NCI-H1436 (cell line): ENCODE results near the gene EML1.

Experiments used
- DNase-seq: peaks from one replicate; lab custom pipeline; 2025; lab: John Stamatoyannopoulos, UW

The EML1 gene

GRCh38 chr14:99968191-99968920 lies 175.1 kb downstream of the EML1 start:
- DNase-seq: no peak

- DNase-seq: no peak
These were observed 175.7 kb downstream of the EML1 start for GRCh38 chr14:99968941-99969340.

DNA sequence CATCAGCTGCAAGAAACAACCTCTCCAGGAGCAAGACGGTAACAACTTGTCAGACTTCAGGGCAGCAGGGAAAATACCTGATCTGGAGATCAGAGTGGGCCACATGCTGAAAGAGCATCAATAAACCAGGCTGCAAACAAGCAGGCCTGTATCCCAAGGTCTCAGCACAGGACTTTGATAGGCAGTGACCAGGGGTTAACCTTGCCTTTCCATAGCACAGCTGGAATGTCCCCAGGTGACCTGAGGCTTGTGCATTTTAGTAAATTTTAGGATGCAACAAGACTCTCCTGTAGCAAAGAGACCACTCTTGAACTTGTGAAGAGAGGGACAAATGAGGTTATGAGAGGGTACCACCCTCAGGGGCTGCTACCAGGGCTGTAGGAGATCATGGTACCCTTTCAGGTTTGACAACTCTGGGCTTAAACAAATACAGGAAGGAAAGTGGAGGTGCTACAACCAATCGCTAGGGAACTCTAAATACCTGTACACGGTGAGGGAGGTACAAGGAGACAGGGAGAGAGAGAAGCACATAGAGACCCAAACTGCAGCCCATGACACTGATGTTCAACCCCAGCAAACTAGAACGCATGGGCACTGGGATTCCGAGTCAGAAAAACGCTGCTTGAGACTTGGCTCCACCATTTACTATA lies 176.6 kb downstream of the EML1 start:
- DNase-seq: no peak

GRCh38 chr14:99971087-99971940 lies 178.1 kb downstream of the EML1 start:
- DNase-seq: peak; percentile 79

DNA sequence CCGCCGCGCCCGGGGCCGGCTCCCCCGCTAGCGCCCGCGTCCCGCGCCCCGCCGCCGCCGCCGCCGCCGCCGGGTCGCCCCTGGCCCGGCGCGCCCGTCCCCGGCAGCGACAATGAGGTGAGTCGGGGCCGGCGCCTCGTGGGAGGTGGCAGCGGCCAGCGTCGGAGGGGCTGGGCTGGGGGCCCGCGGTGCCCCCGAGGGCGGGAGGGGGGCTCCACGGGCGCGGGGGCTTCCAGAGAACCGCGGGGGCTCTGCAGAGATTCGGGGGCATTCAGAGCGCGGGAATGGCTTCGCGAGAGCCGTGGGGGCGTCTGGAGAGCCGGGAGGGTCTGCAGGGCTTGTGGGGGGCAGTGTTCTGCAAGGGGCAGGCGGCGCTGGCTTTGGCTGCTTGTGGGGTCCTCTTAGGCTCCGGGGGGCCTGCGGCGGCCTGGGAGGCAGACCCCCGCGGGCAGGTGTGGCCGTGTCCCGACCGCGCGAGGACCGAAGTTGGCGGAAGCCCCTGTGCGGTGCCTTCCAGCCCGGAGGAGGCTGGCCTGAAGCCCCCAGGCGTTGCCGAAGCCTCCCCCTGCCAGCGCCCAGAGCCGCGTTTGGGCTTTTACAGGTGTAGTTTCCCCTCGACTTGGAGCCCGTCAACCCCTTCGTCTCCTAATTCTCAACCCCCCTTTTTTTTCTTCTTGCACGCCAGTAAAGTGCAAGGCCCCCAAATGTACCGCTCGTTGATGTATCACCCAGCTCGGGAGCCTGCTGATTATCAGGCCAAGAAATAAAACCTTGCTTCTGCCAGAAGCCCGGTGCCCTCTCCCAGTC lies 178.9 kb downstream of the EML1 start:
- DNase-seq: no peak

DNA sequence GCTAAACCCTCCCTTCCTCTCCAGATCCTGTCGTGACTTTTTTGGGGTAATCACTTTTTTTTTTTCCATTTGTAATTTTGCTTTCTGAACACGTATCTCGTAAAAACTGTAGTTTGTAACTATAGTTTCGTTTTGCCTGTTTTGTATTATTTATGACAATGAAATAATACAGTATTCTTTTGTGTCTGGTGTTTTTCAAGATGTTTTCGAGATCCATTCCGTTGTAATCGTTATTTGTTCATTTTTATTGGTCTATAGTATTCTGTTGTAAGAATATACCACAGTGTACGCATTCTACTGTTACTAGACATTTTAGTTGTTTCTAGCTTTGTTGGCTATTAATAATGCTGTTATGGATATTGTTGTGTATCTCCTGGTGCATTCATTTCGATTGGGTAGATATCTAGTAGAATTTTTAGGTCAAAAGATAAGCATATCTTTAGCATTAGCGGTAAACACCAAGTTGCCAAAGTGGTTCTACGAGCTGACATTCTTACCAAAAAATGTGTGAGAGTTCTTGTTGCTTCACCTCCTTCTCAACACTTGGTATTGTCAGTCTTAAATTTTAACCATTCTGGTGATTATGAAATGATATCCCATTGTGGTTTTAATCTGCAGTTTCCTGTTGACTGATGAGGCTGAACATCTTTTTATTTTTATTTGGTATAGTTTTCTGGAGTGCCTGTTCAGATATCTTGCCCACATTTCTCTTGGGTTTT lies 179.7 kb downstream of the EML1 start:
- DNase-seq: no peak

GRCh38 chr14:99975190-99975589 lies 182.0 kb downstream of the EML1 start:
- DNase-seq: no peak

DNA sequence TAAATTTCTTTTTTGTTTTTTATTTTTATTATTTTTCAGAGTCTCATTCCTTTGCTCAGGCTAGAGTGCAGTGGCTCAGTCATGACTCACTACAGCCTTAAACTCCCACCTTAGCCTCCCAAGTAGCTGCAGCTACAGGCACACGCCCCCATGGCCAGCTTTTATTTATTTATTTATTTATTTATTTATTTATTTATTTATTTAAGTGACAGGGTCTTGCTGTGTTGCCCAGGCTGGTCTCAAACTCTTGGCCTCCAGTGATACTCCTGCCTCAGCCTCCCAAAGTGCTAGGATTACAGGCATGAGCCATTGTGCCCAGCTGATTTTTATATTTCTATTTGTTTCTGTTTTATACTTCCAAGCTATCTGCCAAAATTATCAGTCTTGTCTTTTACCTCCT lies 182.8 kb downstream of the EML1 start:
- DNase-seq: no peak

DNA sequence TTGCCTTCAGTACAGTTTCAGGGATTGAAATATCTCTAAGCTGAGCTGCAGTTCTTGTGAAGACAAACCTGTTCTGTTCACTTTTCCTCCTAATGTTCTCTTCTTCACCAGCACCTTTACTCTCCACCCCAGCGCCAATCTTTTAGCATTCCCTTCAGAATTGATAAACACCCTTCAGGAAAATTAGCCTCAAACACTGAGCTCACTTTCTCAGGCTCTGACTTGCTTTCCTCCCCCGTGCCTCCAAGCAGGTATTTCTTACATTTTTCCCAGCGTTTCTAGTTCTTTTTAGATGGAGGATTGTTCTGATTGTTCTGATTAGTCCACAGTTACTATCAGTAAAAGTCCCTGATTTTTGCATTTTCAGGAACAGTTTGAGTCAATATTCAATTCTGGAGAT lies 183.5 kb downstream of the EML1 start:
- DNase-seq: no peak

DNA sequence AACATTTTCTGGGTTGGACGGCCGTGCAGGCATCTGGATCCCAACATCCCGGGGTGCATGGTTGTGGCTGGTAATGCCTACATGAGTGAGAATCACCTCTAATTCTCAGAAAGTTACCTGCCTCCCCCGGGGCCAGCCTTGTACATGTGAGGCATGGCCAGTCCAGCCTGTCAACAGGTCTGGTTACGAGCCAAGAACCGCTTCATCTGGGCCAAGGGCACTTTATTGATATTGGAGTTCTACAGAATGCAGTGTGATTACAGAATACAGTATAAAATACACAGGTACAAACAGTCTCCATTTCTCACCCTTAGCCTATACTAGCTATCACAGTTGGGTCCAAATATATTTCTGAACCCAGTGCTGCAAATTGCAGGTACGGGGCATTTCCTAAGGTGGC lies 187.1 kb downstream of the EML1 start:
- DNase-seq: no peak

GRCh38 chr14:99981806-99982205 lies 188.6 kb downstream of the EML1 start:
- no peak for DNase-seq

DNA sequence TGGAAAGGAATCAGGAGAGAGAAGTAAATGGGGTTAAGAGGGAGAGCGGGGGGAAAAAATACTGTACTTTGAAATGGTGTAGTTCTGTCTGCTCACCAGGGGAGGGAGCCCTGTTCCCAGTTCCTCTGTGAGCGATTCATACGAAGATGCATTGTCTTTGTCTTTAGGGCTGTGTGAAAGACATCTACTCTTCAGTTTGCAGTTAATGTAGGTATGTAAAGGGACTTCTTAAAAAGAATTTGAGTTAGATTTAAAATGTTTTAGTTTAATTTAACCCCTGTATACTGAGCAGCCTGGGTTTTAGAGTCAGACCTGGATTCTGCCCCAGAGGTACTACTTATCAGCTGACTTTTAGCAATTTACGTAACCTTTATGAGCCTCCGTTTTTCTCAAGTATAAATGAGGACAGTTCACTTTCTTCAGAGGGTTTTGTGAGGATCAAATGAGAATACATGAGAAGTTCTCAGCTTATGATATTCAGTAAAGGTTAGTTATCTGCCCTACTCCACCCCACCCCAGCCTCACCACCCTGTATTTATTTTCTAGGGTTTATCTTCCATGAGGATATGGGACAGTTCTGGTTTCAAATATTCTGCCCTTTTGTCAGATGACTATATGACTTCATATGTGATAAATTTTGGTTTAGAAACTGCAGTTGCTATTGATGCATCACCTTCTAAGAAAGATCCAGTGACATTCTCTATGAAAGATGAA lies 189.5 kb downstream of the EML1 start:
- peak; percentile 48 for DNase-seq

- no peak for DNase-seq
These were observed 190.2 kb downstream of the EML1 start for GRCh38 chr14:99983251-99984015.

- no peak for DNase-seq
These were observed 190.8 kb downstream of the EML1 start for GRCh38 chr14:99984036-99984435.

DNA sequence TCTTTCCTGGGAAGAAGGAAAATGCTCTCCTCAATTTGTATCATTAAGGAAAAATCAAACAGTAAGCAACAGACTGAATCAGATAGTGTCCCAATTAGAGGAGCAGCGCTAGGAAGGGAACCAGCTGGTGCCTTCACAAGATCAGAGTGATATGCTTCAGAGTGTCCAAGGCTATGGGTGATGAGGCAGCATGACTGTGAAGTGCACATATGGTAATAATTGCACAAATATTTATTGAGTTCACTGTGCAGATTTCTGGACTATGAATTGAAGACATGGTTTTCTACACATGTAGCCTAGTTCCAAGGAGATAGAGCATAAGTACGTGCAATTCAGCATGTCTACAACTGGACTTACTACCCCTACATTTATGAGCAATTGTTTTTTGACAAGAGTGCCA lies 193.2 kb downstream of the EML1 start:
- DNase-seq: no peak

- no peak for DNase-seq
These were observed 195.8 kb downstream of the EML1 start for GRCh38 chr14:99989032-99989431.

DNA sequence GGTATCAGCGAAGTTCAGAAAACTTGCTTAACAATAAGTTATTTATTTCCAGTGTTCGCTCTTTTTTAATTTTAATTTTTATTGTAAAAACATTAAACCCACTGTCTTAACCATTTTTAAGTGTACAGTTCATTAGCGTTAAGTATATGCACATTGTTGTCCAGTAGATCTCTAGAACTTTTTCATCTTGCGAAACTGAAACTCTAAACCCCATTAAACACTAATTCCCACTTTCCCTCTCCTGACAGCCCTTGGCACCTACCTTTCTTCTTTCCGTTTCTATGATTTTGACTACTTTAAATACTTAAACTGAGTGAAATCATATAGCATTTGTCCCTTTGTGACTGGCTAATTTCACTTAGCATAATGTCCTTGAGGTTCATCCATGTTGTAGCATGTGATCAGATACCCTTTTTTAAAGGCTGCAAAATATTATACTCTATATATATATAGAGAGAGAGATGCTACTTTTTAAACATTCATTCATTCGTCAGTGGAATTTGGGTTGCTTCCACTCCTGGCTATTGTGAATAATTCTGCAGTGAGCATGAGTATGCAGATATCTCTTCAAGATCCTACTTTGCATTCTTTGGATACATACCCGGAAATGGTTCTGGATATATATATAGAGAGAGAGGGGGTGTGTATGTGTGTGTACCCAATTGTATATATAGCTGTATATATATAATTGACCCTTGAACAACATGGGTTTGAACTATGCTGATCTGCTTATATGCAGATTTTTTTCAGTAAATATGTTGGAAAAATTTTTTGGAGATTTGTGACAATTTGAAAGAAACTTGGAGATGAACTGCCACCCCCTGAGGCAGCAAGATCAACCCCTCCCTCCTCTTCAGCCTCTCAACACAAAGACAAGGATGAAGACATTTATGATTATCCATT lies 197.3 kb downstream of the EML1 start:
- no peak for DNase-seq

DNA sequence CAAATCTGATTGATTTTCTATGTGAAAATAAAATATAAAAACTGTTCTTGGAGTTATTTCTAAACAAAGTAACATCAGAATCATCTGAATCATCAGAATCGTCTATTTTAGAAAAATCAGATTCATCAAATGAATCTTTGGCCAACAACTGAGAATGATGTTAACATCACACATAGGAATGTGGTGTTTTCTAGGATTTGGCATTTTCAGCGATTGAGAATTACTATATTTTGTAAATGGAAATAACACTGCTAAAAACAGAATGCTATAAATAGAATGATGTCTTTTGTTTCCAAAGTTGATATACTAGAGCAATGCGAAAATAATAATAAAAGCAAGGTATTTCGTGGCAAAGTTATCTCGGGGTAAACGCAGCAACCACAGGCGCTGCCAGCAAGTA lies 198.1 kb downstream of the EML1 start:
- DNase-seq: no peak
